Measurements from ENCODE around the gene NR2C2AP. TPM values are rescaled to one million over a fixed set of nuclear protein-coding genes. Genes with fewer than 3 reads are reported as not detected.

The NR2C2AP gene
- total RNA-seq, 1 experiment from 2014 or later = 25.7 TPM

DNA sequence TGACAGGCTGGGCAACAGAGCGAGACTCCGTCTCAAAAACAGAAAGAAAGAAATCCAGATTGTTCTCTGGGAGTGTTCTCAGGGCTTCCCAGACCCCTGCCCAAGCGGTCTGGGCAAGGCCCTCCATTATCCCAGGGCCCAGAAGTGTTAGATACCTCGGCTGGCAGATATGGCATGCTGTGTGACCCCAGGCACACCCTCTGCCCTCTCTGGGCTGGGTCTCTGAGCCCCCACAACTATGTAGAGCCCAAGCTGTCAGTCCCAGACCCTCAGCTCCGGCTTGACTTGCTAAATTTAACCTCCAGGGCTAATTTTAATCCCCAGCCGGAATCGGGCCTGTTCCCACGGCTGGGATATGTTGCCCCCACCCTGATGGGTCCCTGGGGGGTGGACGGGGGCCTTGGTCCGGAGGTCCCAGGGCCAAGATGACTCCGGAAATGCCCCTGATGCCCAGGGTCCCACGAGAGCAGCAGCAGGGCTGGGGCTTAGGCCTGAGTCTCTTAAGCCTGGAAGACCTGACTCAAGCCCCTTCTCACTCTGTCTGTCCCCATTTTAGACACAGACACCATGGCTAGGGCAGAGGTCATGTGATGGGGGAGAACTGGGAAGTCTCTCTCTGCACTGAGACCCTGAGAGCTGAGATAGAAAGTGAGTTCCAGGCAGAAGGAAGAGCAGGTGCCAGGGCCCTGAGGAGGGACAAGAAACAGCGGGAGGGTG lies 50.4 kb downstream of the NR2C2AP start:
- POLR2A ChIA-PET (ENCODE audit: unreplicated experiment) = no interaction called here
- CTCF ChIA-PET = no interaction called here

GRCh38 chr19:19151418-19151817 lies 51.8 kb downstream of the NR2C2AP start:
- Histone ChIP-seq H3K27ac (no peak overlapping the region), H3K27me3 (ENCODE audit: insufficient read depth, low read depth) (no peaks in the 10 kb centered on the region), H3K9me3 (ENCODE audit: insufficient read depth, low read depth) (no peaks in the 10 kb centered on the region), H4K20me1 (ENCODE audit: insufficient read depth) (no peaks in the 10 kb centered on the region; the same call in 1 of the 2 replicates), H3K4me2 (no peak overlapping the region), H3K4me3 (no peak overlapping the region), H3K9me2 (ENCODE audit: insufficient read depth) (no peaks in the 10 kb centered on the region), H3F3A (ENCODE audit: insufficient read depth, low read depth) (peaks cover 6% of the 10 kb centered on the region; the same call in 1 of the 2 replicates), H3K79me2 (ENCODE audit: low read depth) (no peaks in the 10 kb centered on the region), H3K4me1 (replicated peaks; ENCODE audit: insufficient read depth) (no peaks in the 10 kb centered on the region), H3K36me3 (ENCODE audit: low read depth) (no peaks in the 10 kb centered on the region), H2AFZ (no peak overlapping the region)
- POLR2A ChIA-PET (ENCODE audit: unreplicated experiment) = no interaction called here
- CTCF ChIA-PET = no interaction called here
- TF ChIP-seq EZH2 (IDR thresholded peaks at IDR 0.05; ENCODE audit: low read depth) = no peak
- TF ChIP-seq, protein P1, sequence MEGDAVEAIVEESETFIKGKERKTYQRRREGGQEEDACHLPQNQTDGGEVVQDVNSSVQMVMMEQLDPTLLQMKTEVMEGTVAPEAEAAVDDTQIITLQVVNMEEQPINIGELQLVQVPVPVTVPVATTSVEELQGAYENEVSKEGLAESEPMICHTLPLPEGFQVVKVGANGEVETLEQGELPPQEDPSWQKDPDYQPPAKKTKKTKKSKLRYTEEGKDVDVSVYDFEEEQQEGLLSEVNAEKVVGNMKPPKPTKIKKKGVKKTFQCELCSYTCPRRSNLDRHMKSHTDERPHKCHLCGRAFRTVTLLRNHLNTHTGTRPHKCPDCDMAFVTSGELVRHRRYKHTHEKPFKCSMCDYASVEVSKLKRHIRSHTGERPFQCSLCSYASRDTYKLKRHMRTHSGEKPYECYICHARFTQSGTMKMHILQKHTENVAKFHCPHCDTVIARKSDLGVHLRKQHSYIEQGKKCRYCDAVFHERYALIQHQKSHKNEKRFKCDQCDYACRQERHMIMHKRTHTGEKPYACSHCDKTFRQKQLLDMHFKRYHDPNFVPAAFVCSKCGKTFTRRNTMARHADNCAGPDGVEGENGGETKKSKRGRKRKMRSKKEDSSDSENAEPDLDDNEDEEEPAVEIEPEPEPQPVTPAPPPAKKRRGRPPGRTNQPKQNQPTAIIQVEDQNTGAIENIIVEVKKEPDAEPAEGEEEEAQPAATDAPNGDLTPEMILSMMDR (conservative IDR thresholded peaks at IDR 0.05) = no peak
- DNase-seq = no peak
- intact Hi-C loops (cut with micrococcal nuclease; ENCODE audit: unreplicated experiment) = no loop called here
- no TSS peak for BruUV-seq (replicated peaks)

More for the DNA sequence above, 50.4 kb downstream of the NR2C2AP start:
- H3K27ac ChIP-seq = no peak overlapping the region
- H4K20me1 ChIP-seq (ENCODE audit: insufficient read depth) = no peaks in the 10 kb centered on the region; the same call in 1 of the 2 replicates
- H3K9me2 ChIP-seq (ENCODE audit: insufficient read depth) = no peaks in the 10 kb centered on the region
- H3K4me2 ChIP-seq = no peak overlapping the region
- no peaks in the 10 kb centered on the region for H3K36me3 ChIP-seq (ENCODE audit: low read depth)
- no peaks in the 10 kb centered on the region for H3K79me2 ChIP-seq (ENCODE audit: low read depth)
- H3K27me3 ChIP-seq (ENCODE audit: insufficient read depth, low read depth) = no peaks in the 10 kb centered on the region
- no peak for TF ChIP-seq EZH2 (IDR thresholded peaks at IDR 0.05; ENCODE audit: low read depth)
- TF ChIP-seq, protein P1 (conservative IDR thresholded peaks at IDR 0.05) = no peak
- BruUV-seq (replicated peaks) = no TSS peak
- H2AFZ ChIP-seq = no peak overlapping the region
- H3K4me3 ChIP-seq = no peak overlapping the region
- no peak for DNase-seq
- peaks cover 6% of the 10 kb centered on the region; the same call in 1 of the 2 replicates for H3F3A ChIP-seq (ENCODE audit: insufficient read depth, low read depth)
- intact Hi-C loops (cut with micrococcal nuclease; ENCODE audit: unreplicated experiment) = no loop called here
- H3K4me1 ChIP-seq (replicated peaks; ENCODE audit: insufficient read depth) = no peaks in the 10 kb centered on the region
- H3K9me3 ChIP-seq (ENCODE audit: insufficient read depth, low read depth) = no peaks in the 10 kb centered on the region

Other genes with a start within 250 kb of the NR2C2AP start
- gene SUGP2, start 169.9 kb downstream of the NR2C2AP start, total RNA-seq (2021) = 60.0 and 73.1 TPM in 2 replicates
- gene ARMC6, start 169.8 kb downstream of the NR2C2AP start, total RNA-seq (2021) = 23.5 and 28.8 TPM in 2 replicates
- gene SLC25A42, start 139.4 kb downstream of the NR2C2AP start, total RNA-seq (2021) = 5.8 and 6.9 TPM in 2 replicates
- gene TMEM161A, start 64.9 kb downstream of the NR2C2AP start, total RNA-seq (2021) = 41.1 and 53.6 TPM in 2 replicates
- 1.8 and 3.9 TPM in 2 replicates for gene MEF2B, start 33.2 kb downstream of the NR2C2AP start, total RNA-seq (2021)
- 23.1 and 24.9 TPM in 2 replicates for gene BORCS8, start 11.3 kb downstream of the NR2C2AP start, total RNA-seq (2021)
- 132 and 161 TPM in 2 replicates for gene RFXANK, start 11.2 kb downstream of the NR2C2AP start, total RNA-seq (2021)
- not detected in 2 replicates for gene NCAN, start 8.5 kb upstream of the NR2C2AP start, total RNA-seq (2021)
- not detected in 2 replicates for gene TM6SF2, start 69.9 kb upstream of the NR2C2AP start, total RNA-seq (2021)
- 39.9 and 56.7 TPM in 2 replicates for gene SUGP1, start 117.1 kb upstream of the NR2C2AP start, total RNA-seq (2021)
- 46.1 and 55.2 TPM in 2 replicates for gene MAU2, start 117.4 kb upstream of the NR2C2AP start, total RNA-seq (2021)
- 97.8 and 129 TPM in 2 replicates for gene GATAD2A, start 202.3 kb upstream of the NR2C2AP start, total RNA-seq (2021)

Data from PC-9 (cell line).